SKM-1 treated with dmso at 0.1 percent for 144 hours (cell line): Measurements from ENCODE around the gene TXLNB.
"Not testable (repeated sequence)": the region's sequence is repeated elsewhere in the genome, so short reads cannot be mapped to it uniquely, and the experiment has no call there.

Source experiments
- DNase-seq: peaks from one replicate; lab custom pipeline; 2025; ENCODE audit not compliant: unreplicated experiment; lab: John Stamatoyannopoulos, UW

The TXLNB gene

DNA sequence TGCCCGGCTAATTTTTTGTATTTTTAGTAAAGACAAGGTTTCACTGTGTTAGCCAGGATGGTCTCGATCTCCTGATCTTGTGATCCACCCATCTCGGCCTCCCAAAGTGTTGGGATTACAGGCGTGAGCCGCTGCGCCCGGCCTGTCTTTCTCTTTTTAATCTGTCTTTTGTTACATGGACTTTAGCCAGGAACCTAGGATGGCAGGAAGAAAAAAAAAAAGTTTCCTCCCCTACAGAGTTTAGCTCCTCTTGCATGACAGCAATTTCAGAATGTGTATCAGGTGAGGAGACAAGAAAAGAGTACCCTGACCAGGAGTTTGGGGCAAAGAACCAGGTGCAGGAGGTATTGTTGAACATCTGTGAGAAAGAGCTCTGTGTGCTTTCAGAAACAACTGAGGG is 21.4 kb upstream of the TXLNB start:
- DNase-seq, result no peak

GRCh38 chr6:139311831-139312230 is 20.0 kb upstream of the TXLNB start:
- no peak for DNase-seq

- DNase-seq, result no peak
These were observed 17.3 kb upstream of the TXLNB start for GRCh38 chr6:139308936-139309603.

- DNase-seq, result no peak
These were observed 16.6 kb upstream of the TXLNB start for GRCh38 chr6:139308286-139308916.

GRCh38 chr6:139306291-139306981 is 14.6 kb upstream of the TXLNB start:
- no peak for DNase-seq

- DNase-seq, result no peak
These were observed 11.4 kb upstream of the TXLNB start for GRCh38 chr6:139303185-139303584.

GRCh38 chr6:139297921-139298320 is 6.1 kb upstream of the TXLNB start:
- DNase-seq, result no peak

GRCh38 chr6:139296927-139297326 is 5.1 kb upstream of the TXLNB start:
- DNase-seq, result peak; percentile 83

DNA sequence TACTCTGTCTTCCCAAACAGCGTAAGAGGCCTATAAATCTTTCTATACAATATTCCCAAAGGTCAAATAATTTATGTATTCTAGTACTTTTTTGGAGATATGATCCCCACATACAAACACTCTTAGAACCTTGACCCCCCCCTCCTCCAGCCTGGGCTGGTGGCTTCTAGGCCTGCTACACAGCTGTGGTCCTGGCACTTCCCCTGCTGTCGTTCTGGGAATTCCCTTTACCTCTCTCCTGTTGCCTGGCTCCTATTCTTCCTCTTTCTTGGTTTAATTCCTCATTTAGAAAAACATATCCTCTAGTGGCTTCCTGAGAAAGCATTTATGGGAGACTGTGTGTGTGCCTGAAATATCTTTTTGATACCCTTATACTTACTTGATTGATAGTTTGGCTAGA is 4.1 kb upstream of the TXLNB start:
- DNase-seq, result peak; percentile 21

DNA sequence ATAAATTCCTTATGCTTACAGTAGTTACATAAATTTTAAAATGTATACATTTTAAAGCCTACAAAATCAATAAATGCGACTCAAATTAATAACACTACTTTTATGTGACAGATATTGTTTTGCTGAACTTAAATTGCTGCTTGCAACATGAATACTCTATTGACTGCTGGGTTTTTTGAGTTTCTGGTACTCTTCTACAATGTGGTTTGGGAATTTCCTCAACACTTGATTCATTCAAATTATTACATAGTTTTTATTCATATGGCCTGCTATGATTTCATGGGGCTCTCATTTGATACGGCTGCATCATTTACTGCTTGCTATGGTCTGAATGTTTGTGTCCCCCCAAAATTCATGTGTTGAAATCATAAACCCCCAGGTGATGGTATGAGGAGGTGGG is 2.3 kb upstream of the TXLNB start:
- DNase-seq, result no peak

GRCh38 chr6:139293230-139293629 is 1.4 kb upstream of the TXLNB start:
- not testable (repeated sequence) for DNase-seq

GRCh38 chr6:139290787-139291311 is 949 bp downstream of the TXLNB start:
- DNase-seq, result peak; percentile 63

DNA sequence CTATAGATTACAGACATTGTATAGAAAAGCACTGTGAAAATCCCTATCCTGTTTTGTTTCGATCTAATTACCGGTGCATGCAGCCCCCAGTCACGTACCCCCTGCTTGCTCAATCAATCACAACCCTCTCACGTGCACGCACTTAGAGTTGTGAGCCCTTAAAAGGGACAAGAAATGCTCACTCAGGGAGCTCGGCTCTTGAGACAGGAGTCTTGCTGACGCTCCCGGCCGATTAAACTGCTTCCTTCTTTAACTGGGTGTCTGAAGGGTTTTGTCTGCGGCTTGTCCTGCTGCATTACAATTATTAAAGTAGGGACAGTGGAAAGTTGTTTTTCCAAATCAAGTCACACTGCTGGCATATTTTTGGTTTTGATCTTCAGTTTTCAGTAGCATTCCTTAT is 2.6 kb downstream of the TXLNB start:
- DNase-seq, result no peak

DNA sequence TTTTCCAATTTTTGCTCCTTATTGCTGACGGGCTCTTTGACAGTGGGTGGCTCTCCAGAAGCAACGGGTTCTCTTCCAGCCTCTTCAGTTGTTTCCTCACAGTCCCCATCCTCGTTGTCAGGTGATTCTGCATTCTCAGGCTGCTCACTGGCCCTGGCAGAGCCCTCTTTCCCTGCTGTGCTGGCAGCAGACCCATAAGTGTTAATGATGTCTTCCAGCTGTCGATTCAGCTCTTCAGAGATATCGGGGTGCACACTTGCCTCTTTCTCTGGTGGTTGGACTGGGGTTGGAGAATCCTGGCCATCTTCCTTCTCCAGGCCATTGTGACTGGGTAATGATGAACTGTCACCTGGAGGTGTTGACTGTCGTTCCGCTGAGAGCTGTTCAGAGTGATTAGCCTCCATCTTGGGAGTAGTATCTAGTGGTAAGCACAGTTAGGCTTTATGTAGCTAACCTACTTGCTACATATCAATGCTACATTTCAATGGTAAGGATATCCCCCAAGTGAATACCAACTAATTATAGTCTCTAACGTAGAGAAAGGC is 3.2 kb downstream of the TXLNB start:
- no peak for DNase-seq

GRCh38 chr6:139287868-139288267 is 3.9 kb downstream of the TXLNB start:
- DNase-seq, result no peak

GRCh38 chr6:139286438-139286837 is 5.4 kb downstream of the TXLNB start:
- not testable (repeated sequence) for DNase-seq

- no peak for DNase-seq
These were observed 6.2 kb downstream of the TXLNB start for GRCh38 chr6:139285590-139285989.

DNA sequence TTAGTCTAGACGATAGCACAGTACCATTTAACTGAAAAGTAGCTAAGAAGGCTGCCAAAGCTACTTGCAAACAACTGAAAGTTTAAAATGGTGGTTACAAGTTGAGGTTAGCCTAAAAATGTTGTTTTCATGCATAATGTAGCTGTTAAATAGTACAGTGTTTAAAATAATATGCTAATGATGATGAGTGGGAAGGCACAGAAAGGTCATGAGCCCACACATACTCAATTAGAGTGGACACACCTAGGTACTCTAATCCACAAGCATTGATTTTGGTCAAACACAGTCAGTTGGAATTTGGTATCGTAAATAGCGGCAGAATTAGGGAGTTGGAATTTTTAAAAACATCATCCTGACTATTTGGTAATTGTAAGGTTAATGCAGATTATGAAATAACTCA is 7.0 kb downstream of the TXLNB start:
- no peak for DNase-seq

DNA sequence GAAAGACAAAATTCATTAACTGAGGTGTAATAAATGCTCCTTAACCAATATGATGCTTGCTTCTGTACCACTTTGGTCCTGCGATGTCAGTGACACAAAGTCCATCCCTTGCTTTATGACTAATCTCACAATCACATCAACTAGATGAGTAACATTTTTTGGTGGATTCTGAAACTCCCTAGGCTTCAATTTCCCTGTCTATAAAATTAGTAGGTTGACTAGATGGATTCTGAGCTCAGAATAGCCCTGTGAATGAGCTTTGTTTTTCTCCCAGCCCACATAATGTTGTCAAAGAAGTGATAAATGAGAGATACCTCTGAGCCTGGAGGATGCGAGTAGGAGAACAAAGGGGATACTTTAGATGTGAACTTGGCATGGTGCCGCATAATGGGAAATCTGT is 9.1 kb downstream of the TXLNB start:
- no peak for DNase-seq

DNA sequence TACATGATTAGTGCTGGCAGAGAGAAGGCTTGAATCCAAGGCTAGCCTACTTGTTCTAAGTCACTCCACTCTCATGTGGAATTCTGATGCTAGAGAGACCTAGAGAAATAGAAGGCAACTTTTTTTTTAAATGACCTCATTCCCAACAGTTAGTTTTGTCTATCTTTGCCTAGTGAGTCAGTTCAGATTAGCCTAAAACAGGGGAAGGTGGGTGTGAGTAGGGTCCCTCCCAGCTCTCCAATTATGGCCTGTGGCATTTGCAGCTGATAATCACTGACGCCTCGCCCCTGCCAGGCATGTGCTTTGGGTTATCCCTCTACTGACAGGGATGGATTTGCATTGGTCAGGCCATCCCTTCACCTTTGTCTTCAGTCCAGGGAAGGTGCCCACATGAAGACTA is 13.6 kb downstream of the TXLNB start:
- no peak for DNase-seq

GRCh38 chr6:139277587-139277986 is 14.2 kb downstream of the TXLNB start:
- no peak for DNase-seq

GRCh38 chr6:139277161-139277560 is 14.6 kb downstream of the TXLNB start:
- DNase-seq, result no peak
